Natural killer cell (primary cell): ENCODE measurements around the gene SCN5A. TPM values are rescaled to one million over a fixed set of nuclear protein-coding genes. Genes with fewer than 3 reads are reported as not detected.
A peak's percentile ranks its signal among the peaks of the same experiment; 100 is the strongest.

Experiments used
- ATAC-seq, 3 donors: fragments of 150-1000 bp in 2 of 3; fragments of 200-7000 bp in 1 of 3; cut with Tn5 transposase; 1 replicate in 1 of 3; 2 replicates in 2 of 3; pipeline ENCODE4 v1.10.0; 2021; ENCODE audit warnings: mild to moderate bottlenecking in 2 of 3, moderate library complexity in 2 of 3
- DNase-seq, 2 donors: peaks; one replicate each; pipeline versions ENCODE4 v3.0.0 to v3.0.0-alpha.2; 2013 to 2021; ENCODE audit warnings: mixed read lengths in 1 of 2
- H3K27ac ChIP-seq: one replicate; pipeline ENCODE4 v1.5.1; 2013; ENCODE audit warnings: mild to moderate bottlenecking, low read length
- H3K27me3 ChIP-seq: one replicate; pipeline ENCODE4 v1.6.1; 2013; ENCODE audit warnings: low read length; ENCODE audit not compliant: control insufficient read depth, insufficient read depth
- H3K36me3 ChIP-seq: one replicate; pipeline ENCODE4 v1.6.1; 2013; ENCODE audit warnings: low read length; ENCODE audit not compliant: control insufficient read depth, insufficient read depth
- H3K4me1 ChIP-seq: one replicate; pipeline ENCODE4 v1.6.1; 2013; ENCODE audit warnings: low read length; ENCODE audit not compliant: control insufficient read depth, insufficient read depth
- H3K4me3 ChIP-seq: one replicate; pipeline ENCODE4 v1.5.1; 2013; ENCODE audit warnings: low read length
- H3K9me3 ChIP-seq: one replicate; pipeline ENCODE4 v1.6.1; 2013; ENCODE audit warnings: low read length; ENCODE audit not compliant: control insufficient read depth, insufficient read depth
- H3K27ac Mint-ChIP-seq, 2 donors: one replicate each; pipeline ENCODE4 v1.8.0; 2022; ENCODE audit warnings: mild to moderate bottlenecking in 2 of 2, mixed read lengths in 2 of 2, moderate library complexity in 1 of 2
- H3K27me3 Mint-ChIP-seq, 2 donors: one replicate each; pipeline ENCODE4 v1.8.0; 2022; ENCODE audit warnings: low read depth in 2 of 2, mixed read lengths in 2 of 2
- H3K36me3 Mint-ChIP-seq: one replicate; pipeline ENCODE4 v1.8.0; 2022; ENCODE audit warnings: mixed read lengths
- H3K4me1 Mint-ChIP-seq, 2 donors: one replicate each; pipeline ENCODE4 v1.8.0; 2022; ENCODE audit warnings: mixed read lengths in 2 of 2
- H3K4me3 Mint-ChIP-seq: one replicate; pipeline ENCODE4 v1.8.0; 2022; ENCODE audit warnings: mild to moderate bottlenecking, moderate library complexity, mixed read lengths
- H3K9me3 Mint-ChIP-seq, 2 donors: one replicate each; pipeline ENCODE4 v1.8.0; 2022; ENCODE audit warnings: mixed read lengths in 2 of 2
- WGBS: methylation state at CpG from one replicate; pipeline ENCODE4 v1.1.7; 2013; ENCODE audit warnings: missing lambda C conversion rate; ENCODE audit not compliant: insufficient coverage; 5-methylcytosine and 5-hydroxymethylcytosine counted together
- intact Hi-C: fragments of 100-400 bp; cut with micrococcal nuclease; formaldehyde crosslinking; loops from one replicate; pipeline ENCODE4 v1.14.2; 2022
- total RNA-seq, 4 donors: library from RNA; stranded (reverse); fragments of 120-200 nt in 1 of 4; gene quantifications; one replicate each; pipeline versions ENCODE4 v1.2.3 to v1.2.4, GENCODE V29; 2013 to 2022
- TF ChIP-seq, protein P1 (sequence below): fragments of 200-600 bp; IDR thresholded peaks from one replicate; pipeline ENCODE4 v1.8.0; 2022; ENCODE audit warnings: antibody characterized with exemption

SCN5A gene
- total RNA-seq, 3 donors from 2014 or later (not counting 1 experiment from before 2014, with no cell fraction given), result 0.50 TPM; not detected in 2

- TF ChIP-seq, protein P1, sequence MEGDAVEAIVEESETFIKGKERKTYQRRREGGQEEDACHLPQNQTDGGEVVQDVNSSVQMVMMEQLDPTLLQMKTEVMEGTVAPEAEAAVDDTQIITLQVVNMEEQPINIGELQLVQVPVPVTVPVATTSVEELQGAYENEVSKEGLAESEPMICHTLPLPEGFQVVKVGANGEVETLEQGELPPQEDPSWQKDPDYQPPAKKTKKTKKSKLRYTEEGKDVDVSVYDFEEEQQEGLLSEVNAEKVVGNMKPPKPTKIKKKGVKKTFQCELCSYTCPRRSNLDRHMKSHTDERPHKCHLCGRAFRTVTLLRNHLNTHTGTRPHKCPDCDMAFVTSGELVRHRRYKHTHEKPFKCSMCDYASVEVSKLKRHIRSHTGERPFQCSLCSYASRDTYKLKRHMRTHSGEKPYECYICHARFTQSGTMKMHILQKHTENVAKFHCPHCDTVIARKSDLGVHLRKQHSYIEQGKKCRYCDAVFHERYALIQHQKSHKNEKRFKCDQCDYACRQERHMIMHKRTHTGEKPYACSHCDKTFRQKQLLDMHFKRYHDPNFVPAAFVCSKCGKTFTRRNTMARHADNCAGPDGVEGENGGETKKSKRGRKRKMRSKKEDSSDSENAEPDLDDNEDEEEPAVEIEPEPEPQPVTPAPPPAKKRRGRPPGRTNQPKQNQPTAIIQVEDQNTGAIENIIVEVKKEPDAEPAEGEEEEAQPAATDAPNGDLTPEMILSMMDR, result no peak
- Mint-ChIP-seq H3K27ac (no peak overlapping the region), H3K4me1 (no peaks in the 10 kb centered on the region), H3K36me3 (no peaks in the 10 kb centered on the region), H3K9me3 (peaks cover 0 to 2% of the 10 kb centered on the region in 2 donors), H3K4me3 (no peak overlapping the region), H3K27me3 (no peaks in the 10 kb centered on the region)
- 85% methylated on average over 5 of the region's 5 CpGs for WGBS
- DNase-seq (no peak), ATAC-seq (no peak)
- Histone ChIP-seq H3K4me3 (no peak overlapping the region), H3K9me3 (no peaks in the 10 kb centered on the region), H3K27ac (no peak overlapping the region), H3K27me3 (no peaks in the 10 kb centered on the region), H3K36me3 (no peaks in the 10 kb centered on the region), H3K4me1 (no peaks in the 10 kb centered on the region)
- intact Hi-C loops, result no loop called here
Observed at GRCh38 chr3:38576131-38576525, 73.4 kb downstream of the SCN5A start.

DNA sequence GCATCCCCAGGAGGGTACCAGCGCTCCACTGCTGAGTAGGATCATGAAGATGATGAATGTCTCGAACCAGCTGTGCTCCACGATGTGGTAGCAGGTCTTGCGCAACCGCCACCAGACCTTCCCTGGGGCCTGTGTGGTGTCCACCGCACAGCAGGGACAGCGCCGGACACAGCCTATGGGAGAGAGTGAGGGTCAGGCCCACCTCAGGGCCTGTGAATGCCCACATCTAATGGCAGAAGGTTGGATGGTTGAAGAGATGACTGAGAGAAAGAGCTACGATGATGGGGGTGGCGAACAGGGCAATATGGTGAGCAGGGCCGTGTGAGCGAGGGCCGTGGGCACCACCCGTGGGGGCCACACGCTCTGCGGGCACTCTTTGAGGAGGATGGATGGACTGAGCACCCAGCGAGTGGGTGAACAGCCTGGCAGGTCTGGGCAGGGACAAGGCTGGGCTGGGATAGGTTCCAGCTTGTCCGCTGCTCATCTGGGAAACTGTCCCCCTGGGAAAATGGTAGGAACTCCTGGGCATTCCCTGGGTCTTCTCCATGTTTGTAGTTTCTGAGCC, 74.1 kb downstream of the SCN5A start:
- no peaks in the 10 kb centered on the region for H3K9me3 ChIP-seq
- H3K4me3 ChIP-seq, result no peak overlapping the region
- TF ChIP-seq, protein P1, result no peak
- ATAC-seq, result no peak
- no peaks in the 10 kb centered on the region for H3K4me1 Mint-ChIP-seq
- H3K9me3 Mint-ChIP-seq, result peaks cover 0 to 2% of the 10 kb centered on the region in 2 donors
- H3K36me3 ChIP-seq, result no peaks in the 10 kb centered on the region
- H3K36me3 Mint-ChIP-seq, result no peaks in the 10 kb centered on the region
- no peaks in the 10 kb centered on the region for H3K27me3 Mint-ChIP-seq
- 90% methylated on average over 18 of the region's 18 CpGs for WGBS
- H3K4me1 ChIP-seq, result no peaks in the 10 kb centered on the region
- intact Hi-C loops, result no loop called here
- peak in 1 of 2 donors; percentile 8 for DNase-seq
- no peaks in the 10 kb centered on the region for H3K27me3 ChIP-seq
- H3K27ac Mint-ChIP-seq, result no peak overlapping the region
- no peak overlapping the region for H3K27ac ChIP-seq
- no peak overlapping the region for H3K4me3 Mint-ChIP-seq

- Mint-ChIP-seq H3K4me1 (no peaks in the 10 kb centered on the region), H3K36me3 (no peaks in the 10 kb centered on the region), H3K9me3 (peaks cover 0 to 2% of the 10 kb centered on the region in 2 donors), H3K27ac (no peak overlapping the region), H3K27me3 (no peaks in the 10 kb centered on the region), H3K4me3 (no peak overlapping the region)
- Histone ChIP-seq H3K4me3 (no peak overlapping the region), H3K36me3 (no peaks in the 10 kb centered on the region), H3K4me1 (no peaks in the 10 kb centered on the region), H3K27me3 (no peaks in the 10 kb centered on the region), H3K27ac (no peak overlapping the region), H3K9me3 (no peaks in the 10 kb centered on the region)
- TF ChIP-seq, protein P1, result no peak
- 79% methylated on average over 6 of the region's 6 CpGs for WGBS
- DNase-seq, result peak in 1 of 2 donors; percentile 3
- peak in 1 of 3 donors; percentile 8 for ATAC-seq
- intact Hi-C loops, result no loop called here
Observed at GRCh38 chr3:38574411-38575278, 74.8 kb downstream of the SCN5A start.
